ENCODE results near the gene RAB23. TPM values are rescaled to one million over a fixed set of nuclear protein-coding genes. Genes with fewer than 3 reads are reported as not detected.
A peak's percentile ranks its signal among the peaks of the same experiment; 100 is the strongest.

RAB23 gene
- total and polyA plus RNA-seq, 2 of the 8 experiments (the other 6 are each of a cell fraction or from before 2014, with no cell fraction given): 6.5 to 17.2 TPM

- TF ChIP-seq CHD7 (IDR thresholded peaks at IDR 0.05; ENCODE audit: insufficient replicate concordance, low read length): peak; percentile 19
These were observed 49.7 kb downstream of the RAB23 start, which contains the start of gene BAG2 (continued) for GRCh38 chr6:57172136-57173055.
